ENCODE measurements around the gene WDR6. TPM values are rescaled to one million over a fixed set of nuclear protein-coding genes. Genes with fewer than 3 reads are reported as not detected.

WDR6 gene
- polyA plus RNA-seq, 2 of the 4 experiments (the other 2 are of a cell fraction): 64.2 to 99.6 TPM

GRCh38 chr3:48962939-48963338 lies 44.3 kb upstream of the WDR6 start:
- no peak overlapping the region for H3K4me2 ChIP-seq
- ChIA-PET POLR2A (no interaction called here), CTCF (interaction anchor here (1.3 kb wide), 1 partner anchor 25 kb away, joined by 4 read pairs; no protein-coding TSS in a partner anchor)
- H3K4me3 ChIP-seq: no peak overlapping the region
- no peaks in the 10 kb centered on the region for H3K9me3 ChIP-seq
- H3K27ac ChIP-seq: no peak overlapping the region
- TF ChIP-seq HOXA7 (CRISPR knock-in tag; IDR thresholded peaks at IDR 0.05) (no peak), CBX8 (IDR thresholded peaks at IDR 0.05) (no peak), PHF8 (IDR thresholded peaks at IDR 0.05; ENCODE audit: borderline replicate concordance, low read depth) (no peak), POLR2A (IDR thresholded peaks at IDR 0.05; ENCODE audit: low read length) (no peak), RAD21 (conservative IDR thresholded peaks at IDR 0.05 in 1 of 2, IDR thresholded peaks at IDR 0.05 in 1 of 2) (no peak), MAZ (IDR thresholded peaks at IDR 0.05; ENCODE audit: borderline replicate concordance, low read depth, low read length) (no peak)
- ATAC-seq (no peak), DNase-seq (ENCODE audit: low read depth in 1 of 2, low spot score in 1 of 2) (no peak), FAIRE-seq (no peak)
- 92% methylated on average over 4 of the region's 4 CpGs for WGBS (ENCODE audit: missing lambda C conversion rate)
- no peaks in the 10 kb centered on the region for H3K4me1 ChIP-seq

GRCh38 chr3:48963591-48963990 lies 43.6 kb upstream of the WDR6 start:
- no peaks in the 10 kb centered on the region for H3K9me3 ChIP-seq
- ChIA-PET CTCF (no interaction called here), POLR2A (no interaction called here)
- FAIRE-seq: no peak
- DNase-seq (ENCODE audit: low read depth in 1 of 2, low spot score in 1 of 2): no peak
- no peak overlapping the region for H3K4me3 ChIP-seq
- TF ChIP-seq HMGXB4 (CRISPR knock-in tag; IDR thresholded peaks at IDR 0.05; ENCODE audit: borderline replicate concordance) (no peak), CEBPB (IDR thresholded peaks at IDR 0.05) (no peak), HOXB5 (CRISPR knock-in tag; IDR thresholded peaks at IDR 0.05) (no peak), RNF2 (IDR thresholded peaks at IDR 0.05; ENCODE audit: borderline replicate concordance, low read depth) (no peak), PHF8 (IDR thresholded peaks at IDR 0.05; ENCODE audit: borderline replicate concordance, low read depth) (no peak), RARB (CRISPR knock-in tag; IDR thresholded peaks at IDR 0.05) (no peak), HES2 (IDR thresholded peaks at IDR 0.05) (no peak), ZC3H11A (IDR thresholded peaks at IDR 0.05) (no peak), RCOR1 (IDR thresholded peaks at IDR 0.05; ENCODE audit: low read depth, low read length) (no peak)
- no peak overlapping the region for H3K4me2 ChIP-seq
- WGBS (ENCODE audit: missing lambda C conversion rate): 80% methylated on average over 2 of the region's 2 CpGs
- no peak for ATAC-seq
- H3K4me1 ChIP-seq: no peaks in the 10 kb centered on the region
- no peak overlapping the region for H3K27ac ChIP-seq

GRCh38 chr3:48966367-48966766 lies 40.8 kb upstream of the WDR6 start:
- ATAC-seq (no peak), FAIRE-seq (no peak), DNase-seq (ENCODE audit: low read depth in 1 of 2, low spot score in 1 of 2) (no peak)
- WGBS (ENCODE audit: missing lambda C conversion rate): 98% methylated on average over 3 of the region's 3 CpGs
- Histone ChIP-seq H3K4me3 (no peak overlapping the region), H3K4me2 (no peak overlapping the region), H3K9me3 (no peaks in the 10 kb centered on the region), H3K4me1 (no peaks in the 10 kb centered on the region), H3K27ac (no peak overlapping the region)
- no peak for TF ChIP-seq SREBF2 (IDR thresholded peaks at IDR 0.05)
- no peak for TF ChIP-seq TFCP2L1 (CRISPR knock-in tag; IDR thresholded peaks at IDR 0.05)
- no peak for TF ChIP-seq CBX8 (IDR thresholded peaks at IDR 0.05)
- no peak for TF ChIP-seq GATA3 (IDR thresholded peaks at IDR 0.05; ENCODE audit: borderline replicate concordance)
- no peak for TF ChIP-seq FOSL2 (IDR thresholded peaks at IDR 0.05)
- TF ChIP-seq FOSL2 (CRISPR knock-in tag; IDR thresholded peaks at IDR 0.05): no peak
- no peak for TF ChIP-seq RFX5 (IDR thresholded peaks at IDR 0.05)
- TF ChIP-seq RCOR1 (IDR thresholded peaks at IDR 0.05; ENCODE audit: low read depth, low read length): no peak
- no peak for TF ChIP-seq CHD4 (IDR thresholded peaks at IDR 0.05; ENCODE audit: borderline replicate concordance)
- no peak for TF ChIP-seq RNF2 (IDR thresholded peaks at IDR 0.05; ENCODE audit: borderline replicate concordance, low read depth)
- CTCF ChIA-PET: no interaction called here
- POLR2A ChIA-PET: no interaction called here
